Measurements from ENCODE around the gene VPS13A.

Gene VPS13A

DNA sequence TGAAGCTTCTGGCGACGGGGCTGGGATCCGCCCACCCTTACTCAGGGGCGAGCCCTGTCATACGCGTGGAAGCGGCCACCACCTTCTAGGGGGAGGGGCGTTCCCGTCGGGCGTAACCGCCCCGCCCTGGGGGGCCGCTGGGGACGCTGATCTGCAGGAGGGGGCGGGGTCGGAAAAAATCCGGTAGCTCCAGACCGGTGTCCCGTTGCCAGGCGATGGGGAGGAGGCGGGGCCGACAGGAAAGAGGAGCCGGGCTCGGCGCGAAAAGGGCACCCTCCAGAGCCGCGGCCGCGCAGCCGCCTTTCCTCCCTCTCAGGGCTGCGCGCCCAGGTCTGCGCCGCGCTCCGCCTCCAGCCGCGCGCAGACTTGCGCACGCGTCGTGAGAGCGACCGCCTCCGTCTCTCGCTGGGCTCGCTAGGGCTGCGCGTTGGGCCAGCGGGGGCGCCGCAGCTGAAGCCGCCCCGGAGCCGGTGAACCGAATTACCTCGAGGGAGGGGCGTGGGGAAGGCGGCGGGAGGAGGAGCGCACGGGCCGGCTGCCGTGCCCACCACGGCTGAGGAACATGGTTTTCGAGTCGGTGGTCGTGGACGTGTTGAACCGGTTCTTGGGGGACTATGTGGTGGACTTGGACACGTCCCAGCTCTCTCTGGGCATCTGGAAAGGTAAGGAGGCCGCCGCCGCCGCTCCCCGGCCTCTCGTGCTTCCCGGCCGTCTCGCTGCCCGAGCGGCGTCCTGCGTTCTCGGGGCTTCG lies at the start of gene VPS13A:
Gene VPS13A, plus strand, starts transcription at position 392 of the 751 bp plus-strand sequence. Its CDS starts 171 bp downstream, at position 563.
- DNase-seq (ENCODE audit: low spot score) = peak; percentile 73

DNA sequence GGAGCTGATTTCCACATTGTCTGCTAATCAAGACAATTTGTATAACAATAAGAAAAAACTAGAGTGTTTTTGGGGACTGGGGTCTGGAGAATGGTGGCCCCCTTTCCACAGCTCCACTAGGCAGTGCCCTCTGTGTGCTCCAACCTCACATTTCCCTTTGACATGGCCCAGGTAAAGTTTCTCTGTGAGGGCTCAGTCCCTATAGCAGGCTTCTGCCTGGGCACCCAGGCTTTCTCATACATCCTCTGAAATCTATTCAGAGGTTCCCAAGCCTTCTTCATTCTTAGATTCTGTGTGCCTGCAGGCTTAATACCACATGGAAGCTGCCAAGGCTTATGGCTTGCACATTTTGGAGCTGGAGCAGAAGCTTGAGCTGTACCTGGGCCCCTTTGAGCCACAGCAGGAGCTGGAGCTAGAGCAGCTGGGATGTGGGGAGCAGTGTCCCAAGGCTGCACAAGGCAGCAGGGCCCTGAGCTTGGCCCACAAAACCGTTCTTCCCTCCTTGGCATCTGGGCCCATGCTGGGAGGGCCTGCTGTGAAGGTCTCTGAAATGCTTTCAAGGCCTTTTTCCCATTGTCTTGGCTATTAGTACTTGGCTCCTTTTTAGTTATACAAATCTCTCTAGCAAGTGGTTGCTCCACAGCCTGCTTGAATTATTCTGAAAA lies 49.1 kb upstream of the VPS13A start:
- no peak for DNase-seq (ENCODE audit: low spot score)

DNA sequence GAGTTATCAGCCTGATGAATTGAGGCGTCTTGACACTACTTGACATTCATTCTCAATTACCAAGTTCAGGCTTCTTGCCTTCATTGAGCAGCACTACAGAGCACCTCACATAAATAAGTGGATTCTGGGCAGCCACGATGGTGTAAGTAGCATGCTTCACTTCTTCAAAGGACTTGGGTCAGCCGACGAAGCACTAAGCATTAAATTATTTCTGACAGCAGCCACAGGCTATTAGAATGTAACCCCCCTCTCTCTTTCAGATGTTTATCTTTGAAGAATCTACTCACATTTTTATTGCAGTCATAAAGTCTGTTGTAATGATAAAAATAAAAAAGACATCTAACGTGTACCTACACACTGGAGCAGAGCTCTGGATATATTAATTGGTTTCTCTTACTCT lies 45.9 kb upstream of the VPS13A start:
- DNase-seq (ENCODE audit: low spot score) = no peak

DNA sequence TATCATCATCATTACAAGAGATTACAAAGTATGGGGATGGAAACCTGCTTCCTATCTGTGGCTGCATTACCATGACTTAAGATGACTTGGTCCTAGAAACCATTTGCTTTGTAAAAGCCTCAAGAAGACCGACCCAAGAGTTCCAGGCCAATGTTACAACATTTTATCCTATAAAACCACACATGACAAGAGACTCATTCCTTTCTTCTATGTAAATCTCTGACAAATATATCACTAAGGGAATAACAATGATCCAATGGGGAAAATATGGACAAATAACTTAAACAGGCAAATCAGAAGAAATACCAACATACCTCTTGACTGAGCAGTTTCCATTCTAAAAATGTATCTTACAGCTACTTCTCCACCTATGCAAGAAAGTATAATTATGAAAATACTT lies 44.3 kb upstream of the VPS13A start:
- DNase-seq (ENCODE audit: low spot score) = no peak

DNA sequence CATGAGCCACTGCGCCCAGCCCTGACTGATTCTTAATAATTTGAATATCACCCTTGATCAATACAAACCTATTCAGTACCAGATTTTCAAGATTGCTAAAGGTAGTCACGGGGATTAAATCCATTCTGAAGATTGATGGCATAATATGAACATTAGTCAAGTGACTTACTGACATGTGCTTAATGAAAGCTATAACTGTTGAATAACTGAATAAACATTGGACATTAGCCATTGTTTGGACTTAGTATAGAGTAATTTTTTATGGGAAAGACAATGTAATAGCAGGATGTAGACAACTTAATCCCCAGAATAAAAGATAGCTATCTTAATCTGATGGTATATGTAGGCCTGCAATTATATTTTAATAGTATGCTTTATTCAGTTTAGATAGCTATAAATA lies 35.0 kb upstream of the VPS13A start:
- no peak for DNase-seq (ENCODE audit: low spot score)

DNA sequence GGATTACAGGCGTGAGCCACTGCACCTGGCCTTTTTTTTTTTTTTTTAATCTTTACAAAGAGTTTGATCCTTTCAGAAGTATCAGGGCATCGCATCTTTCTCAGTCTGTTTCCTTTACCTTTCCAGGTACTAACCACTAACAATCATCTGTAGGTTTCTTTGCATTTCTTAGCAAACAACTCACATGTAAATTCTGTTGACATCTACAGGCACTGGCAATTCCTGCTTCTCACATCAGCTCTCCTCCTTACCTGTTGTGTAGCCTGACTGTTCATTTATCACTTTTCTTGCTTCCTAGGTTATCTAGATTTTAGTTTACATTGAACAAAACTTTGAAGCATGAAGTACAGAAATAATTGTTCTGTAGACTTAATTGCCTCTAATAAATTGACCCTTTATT lies 27.5 kb upstream of the VPS13A start:
- DNase-seq (ENCODE audit: low spot score) = no peak

DNA sequence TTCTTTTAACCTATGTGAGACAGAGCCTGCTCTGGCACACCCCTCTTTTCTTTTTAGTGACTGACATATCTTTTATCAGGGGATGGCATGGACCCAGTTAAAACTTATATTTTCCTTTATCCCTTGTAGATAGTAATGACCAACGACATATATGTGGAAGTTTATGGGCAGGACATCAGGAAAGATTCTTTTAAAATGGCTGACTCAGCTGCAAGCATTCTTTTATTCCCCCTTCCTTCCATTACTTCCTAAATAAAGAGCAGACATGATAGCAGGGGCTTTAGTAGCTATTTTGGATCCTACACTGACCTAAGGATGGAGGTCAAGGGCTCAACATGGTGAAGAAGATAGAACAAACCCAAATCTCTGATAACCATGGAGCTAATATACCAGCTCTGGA lies 25.0 kb upstream of the VPS13A start:
- no peak for DNase-seq (ENCODE audit: low spot score)

DNA sequence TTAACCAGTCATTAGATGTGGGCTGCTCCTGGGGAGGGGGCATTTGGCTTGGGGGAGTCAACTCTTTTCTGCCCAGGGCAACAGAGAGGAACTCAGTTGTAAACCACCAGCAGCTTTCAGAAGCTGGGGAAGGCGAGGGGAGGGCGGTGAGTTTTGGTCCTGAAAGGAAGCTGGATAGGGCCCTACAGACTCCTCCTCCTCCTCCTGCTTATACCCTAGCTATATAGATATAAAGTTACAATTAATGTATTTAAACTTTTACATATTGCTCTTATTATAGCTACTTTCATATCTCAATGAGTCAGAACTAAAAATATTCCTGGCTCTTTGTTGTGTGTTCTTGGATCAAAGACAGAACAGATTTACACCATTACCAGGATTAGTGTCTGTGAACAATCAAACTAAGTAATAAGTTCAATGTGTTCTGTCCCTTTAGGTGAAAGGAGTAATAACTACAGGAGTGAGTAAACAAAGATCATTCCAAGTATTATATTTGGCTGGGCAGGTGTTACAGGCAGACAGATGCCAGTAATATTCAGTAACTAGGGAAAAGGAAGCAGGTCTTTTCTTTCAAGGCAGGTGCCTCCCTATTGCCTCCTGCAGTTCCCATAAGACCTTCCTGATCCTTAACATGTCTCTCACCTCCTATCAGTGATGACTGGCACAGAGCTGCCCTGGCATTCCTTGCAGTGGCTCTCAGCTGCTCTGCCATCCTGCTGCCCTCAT lies 20.5 kb upstream of the VPS13A start:
- no peak for DNase-seq (ENCODE audit: low spot score)

DNA sequence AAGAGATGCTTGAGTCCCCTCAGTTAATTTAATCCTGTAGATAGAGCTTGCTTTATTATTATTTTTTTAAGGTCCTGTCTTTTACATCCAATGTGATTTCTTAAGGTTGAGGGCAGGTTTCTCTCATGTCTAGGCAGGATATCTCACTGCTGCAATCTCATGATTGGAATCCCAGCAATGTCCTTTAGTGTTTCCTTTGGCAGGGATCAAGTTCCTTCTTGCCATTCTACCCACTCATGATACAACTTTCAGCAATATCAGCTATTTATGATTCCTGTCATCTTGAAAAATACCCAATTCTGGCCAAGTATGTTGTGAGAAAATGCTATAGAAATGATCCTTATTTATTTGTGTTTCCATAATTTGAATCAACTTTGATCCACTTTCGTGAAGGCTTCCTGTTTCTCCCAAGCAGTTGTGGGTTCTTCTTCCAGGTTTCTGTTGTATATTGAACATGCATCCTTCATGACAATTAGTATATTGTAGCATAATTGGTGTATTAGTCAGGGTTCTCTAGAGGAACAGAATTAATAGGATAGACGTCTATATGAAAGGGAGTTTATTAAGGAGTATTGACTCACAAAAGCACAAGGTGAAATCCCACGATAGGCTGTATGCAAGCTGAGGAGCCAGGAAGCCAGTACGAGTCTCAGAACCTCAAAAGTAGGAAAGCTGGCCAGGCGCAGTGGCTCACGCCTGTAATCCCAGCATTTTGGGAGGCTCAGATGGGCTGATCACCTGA lies 18.4 kb upstream of the VPS13A start:
- no peak for DNase-seq (ENCODE audit: low spot score)

DNA sequence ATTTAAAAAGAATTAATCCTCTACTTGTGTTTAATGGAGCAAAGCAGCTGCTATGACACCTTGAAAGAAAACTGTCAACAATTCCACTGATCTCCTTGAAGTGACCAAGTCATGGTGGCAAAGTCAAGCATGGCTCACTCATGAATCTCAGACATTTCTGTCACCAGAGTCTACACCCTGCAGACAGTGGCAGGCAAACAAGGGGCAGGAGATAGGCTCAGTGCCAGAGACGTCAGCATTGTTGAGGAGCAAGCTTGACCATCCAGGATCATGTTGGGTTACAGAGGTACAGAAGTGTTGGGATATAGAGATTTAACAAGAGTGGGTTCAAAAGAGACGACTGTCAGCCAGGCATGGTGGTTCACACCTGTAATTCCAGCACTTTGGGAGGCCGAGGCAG lies 16.1 kb upstream of the VPS13A start:
- no peak for DNase-seq (ENCODE audit: low spot score)

DNA sequence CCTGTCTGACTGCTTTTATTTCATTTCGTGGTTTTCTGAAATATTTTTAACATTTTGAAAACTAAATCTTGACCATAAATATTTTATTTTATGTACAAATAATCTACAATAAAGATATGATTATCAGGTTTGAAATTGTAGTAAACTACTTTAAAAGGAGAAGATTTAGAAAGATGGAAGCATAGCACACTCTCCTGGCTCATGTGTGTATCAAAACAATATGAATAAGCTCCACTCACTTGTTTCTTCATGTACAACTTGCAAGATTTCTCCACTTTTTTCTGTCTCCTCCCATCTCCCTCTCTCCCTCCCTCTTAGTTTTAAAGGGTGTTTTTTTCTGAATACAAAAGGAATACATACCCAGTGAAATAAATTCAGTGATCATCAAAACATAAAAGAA lies 15.4 kb upstream of the VPS13A start:
- DNase-seq (ENCODE audit: low spot score) = no peak

DNA sequence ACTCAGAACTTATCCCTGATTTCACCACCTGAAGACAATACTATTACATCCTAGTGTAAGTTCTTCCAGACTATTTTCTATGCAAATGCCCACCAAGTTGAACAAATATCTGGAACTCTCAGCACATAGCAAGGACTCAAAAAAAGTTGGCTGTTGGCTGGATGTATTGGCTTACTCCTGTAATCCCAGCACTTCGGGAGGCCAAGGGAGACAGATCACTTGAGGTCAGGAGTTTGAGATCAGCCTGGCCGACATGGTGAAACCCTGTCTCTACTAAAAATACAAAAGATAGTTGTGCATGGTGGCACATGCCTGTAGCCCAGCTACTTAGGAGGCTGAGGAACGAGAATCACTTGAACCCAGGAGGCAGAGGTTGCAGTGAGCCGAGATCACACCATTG lies 15.0 kb upstream of the VPS13A start:
- no peak for DNase-seq (ENCODE audit: low spot score)

DNA sequence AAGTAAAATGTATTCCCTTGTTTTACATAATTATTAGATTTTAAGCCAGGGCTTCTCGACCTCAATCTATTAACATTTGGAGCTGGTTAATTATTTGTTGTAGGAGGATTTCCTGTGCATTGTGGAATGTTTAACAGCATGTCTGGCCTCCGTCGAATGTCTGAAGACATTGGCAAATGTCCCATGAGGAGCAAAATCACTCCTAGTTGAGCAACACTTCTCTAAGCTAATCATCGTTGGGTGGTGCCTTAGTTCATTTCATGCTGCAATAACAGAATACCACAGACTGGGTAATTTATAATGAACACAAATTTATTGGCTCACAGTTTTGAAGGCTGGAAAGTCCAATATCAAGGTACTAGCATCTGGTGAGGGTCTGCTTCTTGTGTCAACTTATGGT lies 13.4 kb upstream of the VPS13A start:
- no peak for DNase-seq (ENCODE audit: low spot score)

DNA sequence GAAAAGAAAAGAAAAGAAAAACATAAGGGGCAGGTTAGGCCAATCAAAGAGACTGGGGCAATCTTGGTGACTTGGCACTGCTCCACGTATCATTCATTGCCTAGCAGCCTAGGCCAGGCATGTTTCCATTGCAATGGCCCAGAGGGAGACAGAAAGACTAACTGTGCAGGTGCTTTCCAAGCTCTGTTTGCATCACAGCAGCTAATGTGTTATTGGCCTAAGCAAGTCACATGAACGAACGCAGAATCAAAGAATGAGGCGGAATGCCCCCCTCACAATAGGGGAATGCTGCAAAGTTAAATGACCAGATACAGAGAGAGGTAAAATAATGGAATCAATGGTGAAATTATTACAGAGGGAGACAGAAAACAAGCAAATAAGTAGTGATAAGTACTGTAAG lies 11.1 kb upstream of the VPS13A start:
- DNase-seq (ENCODE audit: low spot score) = no peak

DNA sequence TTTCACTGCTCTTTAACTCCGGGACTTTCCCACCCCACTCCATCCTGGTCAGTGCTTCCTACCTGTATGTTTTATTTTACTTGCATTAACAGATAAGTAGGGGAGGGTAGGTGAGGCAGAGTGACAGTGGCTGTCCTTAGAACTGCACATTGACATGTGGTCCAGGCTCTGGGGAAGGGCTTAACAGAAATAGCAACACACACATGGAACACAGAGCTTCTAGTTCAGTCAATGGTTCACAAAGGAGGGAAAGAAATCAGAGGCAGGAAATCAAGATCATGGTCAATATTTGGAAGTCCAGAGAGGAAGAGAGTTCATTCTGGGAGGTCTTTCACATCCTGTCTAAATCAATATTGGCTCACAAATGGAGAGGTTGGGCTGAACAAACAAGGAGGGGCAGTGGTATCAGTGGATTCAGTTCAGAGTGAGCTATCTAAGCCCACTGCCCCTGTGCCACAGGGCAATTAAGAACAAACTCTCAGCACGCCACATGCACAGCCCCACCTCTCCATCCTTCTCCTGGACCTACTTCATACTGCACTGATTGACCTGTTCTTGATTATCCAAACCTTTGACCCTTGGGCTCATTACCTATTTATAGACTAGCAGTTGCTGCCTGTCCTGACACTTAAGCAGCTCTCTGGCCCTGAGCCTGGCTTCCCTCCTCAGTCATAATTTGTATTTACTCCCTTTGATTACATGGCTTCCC lies 6.2 kb upstream of the VPS13A start:
- peak; percentile 38 for DNase-seq (ENCODE audit: low spot score)

DNA sequence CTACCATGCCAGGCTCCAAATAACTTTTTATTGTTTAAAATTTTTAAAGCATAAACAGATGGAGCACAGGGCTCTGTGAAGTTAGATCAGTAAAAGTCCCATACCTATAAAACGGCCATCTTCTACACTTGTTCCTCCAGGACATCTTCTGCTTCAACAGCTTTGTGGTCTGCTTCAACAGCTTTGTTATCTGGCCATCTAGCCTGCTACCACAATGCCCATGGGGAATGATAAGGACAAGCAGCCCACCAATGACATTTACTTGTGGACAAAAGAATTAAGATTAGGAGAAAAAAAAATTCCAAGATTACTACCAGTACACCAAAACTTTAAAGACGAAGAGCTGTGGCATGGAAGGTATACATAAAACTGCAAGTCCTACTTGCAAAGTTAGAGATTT lies 2.2 kb upstream of the VPS13A start:
- no peak for DNase-seq (ENCODE audit: low spot score)

DNA sequence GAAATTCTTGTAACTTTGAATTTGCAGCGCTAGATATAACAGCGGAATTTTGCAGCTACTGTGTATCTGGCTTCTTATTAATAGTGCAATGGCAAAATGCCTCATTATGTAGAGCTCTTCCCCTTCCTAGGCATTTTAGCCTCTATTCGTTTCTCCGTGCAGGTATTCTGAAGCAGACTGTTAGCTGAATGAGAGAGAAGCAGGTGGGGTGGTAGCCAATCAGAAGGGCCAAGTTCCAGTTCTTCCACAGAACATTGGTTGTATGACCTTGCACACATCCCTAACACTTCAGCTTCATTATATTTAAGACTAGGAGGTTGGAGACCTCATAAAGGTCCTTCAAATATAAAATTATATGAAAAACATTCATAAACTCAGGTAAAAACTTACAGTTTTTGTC lies 1.2 kb upstream of the VPS13A start:
- DNase-seq (ENCODE audit: low spot score) = no peak

DNA sequence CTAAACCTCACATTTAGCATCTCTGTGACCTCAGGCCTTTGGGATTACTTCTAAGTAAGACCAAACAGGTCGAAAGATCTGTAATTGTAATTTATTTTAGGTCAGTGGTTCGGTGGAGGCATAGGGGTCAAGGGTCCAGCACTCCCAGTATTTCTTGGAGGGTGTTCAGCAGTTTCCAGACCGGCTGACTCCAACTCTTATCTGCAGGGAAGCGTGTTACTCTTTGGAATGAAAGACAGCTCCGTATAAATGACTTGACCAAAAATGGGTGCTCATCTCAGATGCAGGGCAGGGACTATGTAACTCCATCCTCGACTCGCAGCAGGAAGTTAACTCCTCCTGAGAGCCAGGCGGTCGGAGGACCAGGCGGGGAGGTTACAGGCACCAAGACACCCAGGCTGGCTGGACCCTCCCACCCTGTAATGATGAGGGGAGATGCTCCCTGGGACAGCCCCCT lies 620 bp upstream of the VPS13A start:
- no peak for DNase-seq (ENCODE audit: low spot score)

DNA sequence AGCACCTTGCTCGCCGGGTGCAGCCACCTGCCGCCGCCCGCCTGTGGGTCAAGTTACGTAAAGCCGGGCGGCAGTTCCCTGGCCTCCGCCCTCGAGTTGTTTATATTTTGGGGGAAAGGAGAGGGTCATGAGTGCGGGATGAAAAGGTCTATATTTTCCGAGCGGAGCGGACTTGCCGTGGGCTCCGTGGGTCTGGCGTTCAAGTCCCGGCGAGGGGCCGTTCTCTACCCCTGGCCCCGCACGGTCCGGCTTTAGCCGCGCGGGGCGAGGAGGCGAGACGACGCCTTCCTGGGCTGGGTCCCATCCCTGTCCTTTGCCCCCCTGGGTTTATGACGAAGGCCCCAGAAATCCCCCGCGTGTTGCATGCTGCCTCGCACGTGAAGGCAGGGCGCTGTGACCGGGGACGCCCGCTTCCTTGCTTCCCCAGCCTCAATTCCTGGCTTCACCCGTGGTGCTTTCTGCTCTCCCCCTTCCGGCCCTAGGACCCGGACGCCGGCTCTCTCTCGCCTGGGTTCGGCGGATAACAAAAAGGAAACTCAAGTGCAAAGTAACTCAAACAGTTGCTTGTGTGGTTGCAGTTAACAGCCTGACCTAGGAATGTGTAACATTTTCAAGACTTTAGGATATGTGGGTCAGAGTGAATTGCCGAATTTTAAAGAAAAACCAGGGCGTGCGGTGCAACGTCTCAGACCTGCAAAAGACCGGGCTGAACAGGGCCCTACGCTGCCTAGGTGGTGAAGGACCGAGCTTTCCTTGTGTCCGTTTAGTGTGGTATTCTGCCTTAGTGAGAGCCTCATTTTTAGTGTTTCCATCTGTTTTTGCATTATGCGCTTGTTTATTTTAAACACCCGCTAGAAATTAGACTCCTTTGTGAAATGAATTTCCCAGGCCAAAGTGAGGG lies 810 bp downstream of the VPS13A start:
- peak; percentile 39 for DNase-seq (ENCODE audit: low spot score)

DNA sequence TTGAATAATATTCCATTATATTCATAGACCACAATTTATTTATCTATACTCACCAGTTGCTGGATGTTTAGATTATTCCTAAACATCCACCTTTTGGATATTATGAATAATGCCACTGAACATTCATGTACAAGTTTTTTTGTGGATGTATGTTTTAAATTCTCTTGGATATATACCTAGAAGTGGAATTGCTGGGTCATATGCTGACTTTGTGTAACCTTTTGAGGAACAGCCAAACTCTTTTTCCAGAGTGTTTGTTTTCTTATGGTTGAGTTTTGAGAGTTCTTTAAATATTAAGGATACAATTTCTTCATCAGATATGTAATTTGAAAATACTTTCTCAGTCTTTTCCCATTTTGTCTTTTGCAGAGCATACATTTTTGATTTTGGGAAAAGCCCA lies 2.7 kb downstream of the VPS13A start:
- DNase-seq (ENCODE audit: low spot score) = no peak

DNA sequence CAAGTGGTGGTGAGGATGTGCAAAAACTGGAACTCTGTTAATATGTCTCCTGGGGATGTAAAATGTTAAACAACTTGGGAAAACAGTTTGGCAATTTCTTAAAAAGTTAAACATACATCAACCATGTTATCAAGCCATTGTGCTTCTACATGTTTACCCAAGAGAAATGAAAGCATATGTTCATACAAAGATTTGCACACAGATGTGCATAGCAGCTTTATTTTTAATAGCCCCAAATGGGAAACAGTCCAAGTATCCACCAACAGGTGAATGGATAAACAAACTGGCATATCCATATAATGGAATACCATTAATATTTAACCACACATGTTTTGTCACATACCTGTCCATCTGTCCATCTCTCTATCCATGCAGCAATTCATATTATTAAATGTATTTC lies 6.2 kb downstream of the VPS13A start:
- no peak for DNase-seq (ENCODE audit: low spot score)
